Sigmoid colon (tissue), 7 donors: Measurements from ENCODE around the gene TANK. TPM values are rescaled to one million over a fixed set of nuclear protein-coding genes. Genes with fewer than 3 reads are reported as not detected.

ENCODE experiments used
- DNase-seq: peaks from one replicate; pipeline ENCODE4 v3.0.0-alpha.2; 2019
- H3K27ac ChIP-seq, 4 donors: fragments of 200-600 bp; sonication (generic); one replicate each; pipeline ENCODE4 v1.5.1; 2016 to 2019; ENCODE audit warnings: mild to moderate bottlenecking in 1 of 4
- H3K27me3 ChIP-seq, 3 donors: fragments of 200-600 bp; sonication (generic); one replicate each; pipeline ENCODE4 v1.5.1; 2019; ENCODE audit warnings: mild to moderate bottlenecking in 1 of 3
- H3K36me3 ChIP-seq, 4 donors: fragments of 200-600 bp; sonication (generic); one replicate each; pipeline ENCODE4 v1.5.1; 2016 to 2019
- H3K4me1 ChIP-seq, 4 donors: fragments of 200-600 bp; sonication (generic); one replicate each; pipeline ENCODE4 v1.5.1; 2017 to 2019
- H3K4me3 ChIP-seq, 4 donors: fragments of 200-600 bp; sonication (generic); one replicate each; pipeline ENCODE4 v1.5.1; 2017 to 2019; ENCODE audit warnings: mild to moderate bottlenecking in 2 of 4, moderate library complexity in 1 of 4
- H3K9me3 ChIP-seq, 4 donors: fragments of 200-600 bp in 3 of 4; sonication (generic) in 3 of 4; one replicate each; pipeline versions ENCODE4 v1.5.1 to v1.6.1; 2013 to 2019
- CTCF ChIP-seq, 4 experiments: fragments of 450-650 bp in 3 of 4; fragments of 200-600 bp in 1 of 4; IDR thresholded peaks; one replicate each; pipeline ENCODE4 v1.5.1; 2016 to 2019; ENCODE audit warnings: antibody characterized with exemption in 4 of 4, mild to moderate bottlenecking in 3 of 4, moderate library complexity in 2 of 4
- EP300 ChIP-seq, 4 donors: sonication (generic); formaldehyde crosslinking; IDR thresholded peaks; one replicate each; pipeline ENCODE4 v1.6.1; 2017; ENCODE audit warnings: antibody characterized with exemption in 4 of 4
- POLR2A ChIP-seq, 2 donors: fragments of 450-650 bp; IDR thresholded peaks; one replicate each; pipeline ENCODE4 v1.6.1; 2016; ENCODE audit warnings: antibody characterized with exemption in 2 of 2, mild to moderate bottlenecking in 2 of 2, moderate library complexity in 2 of 2
- POLR2AphosphoS5 ChIP-seq, 4 donors: sonication (generic); formaldehyde crosslinking; IDR thresholded peaks; one replicate each; pipeline ENCODE4 v1.6.1; 2017; ENCODE audit warnings: antibody characterized with exemption in 4 of 4
- WGBS, 2 donors: extraction: QIAGEN DNeasy Blood & Tissue Kit; methylation state at CpG; one replicate each; pipeline ENCODE4 v1.1.7; 2013; 5-methylcytosine and 5-hydroxymethylcytosine counted together
- intact Hi-C: fragments of 100-400 bp; cut with DNase I; formaldehyde crosslinking; loops from one replicate; pipeline ENCODE4 v1.15.1; 2023
- polyA plus RNA-seq, 3 donors: library from polyadenylated mRNA; stranded (reverse); fragments of 200-250 nt; gene quantifications; one replicate each; pipeline ENCODE4 v1.2.3, GENCODE V29; 2013
- total RNA-seq, 4 donors: library from RNA; depleted of rRNA; stranded (reverse); fragments of >200 nt; gene quantifications; one replicate each; pipeline ENCODE4 v1.1.0, GENCODE V29; 2016
- donor health status: healthy with polysubstance abuse.
- donor health status: Bipolar disorder and iron deficiency.
- donor health status: healthy.

The TANK gene
- total and polyA plus RNA-seq, 7 donors, result 35.2 to 82.8 (median 52.9) TPM

- H3K4me1 ChIP-seq, result no peaks in the 10 kb centered on the region
- no peaks in the 10 kb centered on the region for H3K36me3 ChIP-seq
- no peak overlapping the region for H3K27ac ChIP-seq
- peaks cover 0 to 6% (median 0%) of the 10 kb centered on the region in 4 donors for H3K9me3 ChIP-seq
- no peaks in the 10 kb centered on the region for H3K27me3 ChIP-seq
- no peak for DNase-seq
- 87 to 94% methylated on average over 3 of the region's 3 CpGs for WGBS, 2 donors
- no peak for TF ChIP-seq CTCF (IDR thresholded peaks at IDR 0.05)
- no peak for TF ChIP-seq POLR2A (IDR thresholded peaks at IDR 0.05)
- no peak for TF ChIP-seq POLR2AphosphoS5 (IDR thresholded peaks at IDR 0.05)
- TF ChIP-seq EP300 (IDR thresholded peaks at IDR 0.05), result no peak
- intact Hi-C loops, result no loop called here
- H3K4me3 ChIP-seq, result no peak overlapping the region
Observed at GRCh38 chr2:161146996-161147395, 13.2 kb upstream of the TANK start.

- TF ChIP-seq CTCF (IDR thresholded peaks at IDR 0.05) (no peak), POLR2A (IDR thresholded peaks at IDR 0.05) (no peak), POLR2AphosphoS5 (IDR thresholded peaks at IDR 0.05) (no peak), EP300 (IDR thresholded peaks at IDR 0.05) (no peak)
- WGBS, 2 donors, result 91 to 92% methylated on average over 1 of the region's 1 CpG
- intact Hi-C loops, result no loop called here
Observed at GRCh38 chr2:161147856-161148255, 12.4 kb upstream of the TANK start.

GRCh38 chr2:161150704-161151103 is 9.5 kb upstream of the TANK start:
- Histone ChIP-seq H3K36me3 (no peaks in the 10 kb centered on the region), H3K27me3 (no peaks in the 10 kb centered on the region), H3K9me3 (peaks cover 0 to 6% (median 0%) of the 10 kb centered on the region in 4 donors), H3K27ac (no peak overlapping the region), H3K4me1 (no peaks in the 10 kb centered on the region), H3K4me3 (no peak overlapping the region)
- no peak for DNase-seq
- WGBS, 2 donors, result 95 to 97% methylated on average over 4 of the region's 4 CpGs
- no peak for TF ChIP-seq EP300 (IDR thresholded peaks at IDR 0.05)
- TF ChIP-seq POLR2AphosphoS5 (IDR thresholded peaks at IDR 0.05), result no peak
- no peak for TF ChIP-seq POLR2A (IDR thresholded peaks at IDR 0.05)
- no peak for TF ChIP-seq CTCF (IDR thresholded peaks at IDR 0.05)
- intact Hi-C loops, result no loop called here

More at GRCh38 chr2:161147856-161148255, 12.4 kb upstream of the TANK start:
- Histone ChIP-seq H3K36me3 (no peaks in the 10 kb centered on the region), H3K4me3 (no peak overlapping the region), H3K4me1 (no peaks in the 10 kb centered on the region), H3K27me3 (no peaks in the 10 kb centered on the region), H3K27ac (no peak overlapping the region), H3K9me3 (peaks cover 0 to 6% (median 0%) of the 10 kb centered on the region in 4 donors)
- no peak for DNase-seq

GRCh38 chr2:161152302-161152701 is 7.9 kb upstream of the TANK start:
- H3K27ac ChIP-seq, result no peak overlapping the region
- DNase-seq, result no peak
- H3K36me3 ChIP-seq, result no peaks in the 10 kb centered on the region
- peaks cover 0 to 6% (median 0%) of the 10 kb centered on the region in 4 donors for H3K9me3 ChIP-seq
- TF ChIP-seq CTCF (IDR thresholded peaks at IDR 0.05), result no peak
- TF ChIP-seq EP300 (IDR thresholded peaks at IDR 0.05), result no peak
- no peak for TF ChIP-seq POLR2AphosphoS5 (IDR thresholded peaks at IDR 0.05)
- TF ChIP-seq POLR2A (IDR thresholded peaks at IDR 0.05), result no peak
- H3K27me3 ChIP-seq, result no peaks in the 10 kb centered on the region
- intact Hi-C loops, result no loop called here
- no peak overlapping the region for H3K4me3 ChIP-seq
- no peaks in the 10 kb centered on the region for H3K4me1 ChIP-seq

- H3K36me3 ChIP-seq, result peaks cover 0 to 11% (median 7%) of the 10 kb centered on the region in 4 donors
- WGBS, 2 donors, result 56 to 79% methylated on average over 2 of the region's 2 CpGs
- intact Hi-C loops, result loop anchor here (2.0 kb wide), 1 partner anchor 20 kb away; no protein-coding TSS in a partner anchor
- H3K4me3 ChIP-seq, result no peak overlapping the region
- no peak for DNase-seq
- peak overlapping the region in 2 of 4 donors; percentile 93 to 96 for H3K27ac ChIP-seq
- peaks cover 0 to 40% (median 24%) of the 10 kb centered on the region in 4 donors for H3K4me1 ChIP-seq
- H3K9me3 ChIP-seq, result no peaks in the 10 kb centered on the region
- no peaks in the 10 kb centered on the region for H3K27me3 ChIP-seq
- TF ChIP-seq POLR2A (IDR thresholded peaks at IDR 0.05), result no peak
- TF ChIP-seq EP300 (IDR thresholded peaks at IDR 0.05), result no peak
- TF ChIP-seq POLR2AphosphoS5 (IDR thresholded peaks at IDR 0.05), result no peak
- no peak for TF ChIP-seq CTCF (IDR thresholded peaks at IDR 0.05)
Observed at GRCh38 chr2:161158882-161159281, 1.3 kb upstream of the TANK start.
